ENCODE data around the gene TAS2R50. TPM values are rescaled to one million over a fixed set of nuclear protein-coding genes. Genes with fewer than 3 reads are reported as not detected.

Gene TAS2R50
- polyA plus RNA-seq, 1 experiment = 0.24 TPM

GRCh38 chr12:10959804-10960203 lies 26.9 kb downstream of the TAS2R50 start:
- CTCF ChIA-PET = interaction anchor here (1.2 kb wide), 1 partner anchor 189 kb away, joined by 4 read pairs; no protein-coding TSS in a partner anchor
- Histone ChIP-seq H3K27me3 (ENCODE audit: control insufficient read depth, insufficient read depth, low read length) (no peaks in the 10 kb centered on the region), H3K4me3 (ENCODE audit: low read depth, low read length) (no peak overlapping the region), H3K9me3 (ENCODE audit: control insufficient read depth, insufficient read depth, low read length) (no peaks in the 10 kb centered on the region; the same call in 1 of the 2 replicates), H3K27ac (ENCODE audit: low read depth, low read length) (no peak overlapping the region)
- POLR2A ChIA-PET = no interaction called here
- no peak for DNase-seq (ENCODE audit: low read depth, low spot score)
- no peak for TF ChIP-seq CTCF (IDR thresholded peaks at IDR 0.05; ENCODE audit: low read depth, low read length)

- Histone ChIP-seq H3K9me3 (ENCODE audit: control insufficient read depth, insufficient read depth, low read length) (no peaks in the 10 kb centered on the region; the same call in 1 of the 2 replicates), H3K27me3 (ENCODE audit: control insufficient read depth, insufficient read depth, low read length) (no peaks in the 10 kb centered on the region), H3K27ac (ENCODE audit: low read depth, low read length) (no peak overlapping the region), H3K4me3 (ENCODE audit: low read depth, low read length) (no peak overlapping the region)
- ChIA-PET POLR2A (no interaction called here), CTCF (interaction anchor here (0.8 kb wide), 1 partner anchor 11 kb away, joined by 3 read pairs; no protein-coding TSS in a partner anchor)
- no peak for TF ChIP-seq CTCF (IDR thresholded peaks at IDR 0.05; ENCODE audit: low read depth, low read length)
- no peak for DNase-seq (ENCODE audit: low read depth, low spot score)
Measured at GRCh38 chr12:10957741-10958140, 29.0 kb downstream of the TAS2R50 start.

GRCh38 chr12:10956085-10956484 lies 30.6 kb downstream of the TAS2R50 start:
- ChIA-PET POLR2A (no interaction called here), CTCF (no interaction called here)
- no peaks in the 10 kb centered on the region for H3K9me3 ChIP-seq (ENCODE audit: control insufficient read depth, insufficient read depth, low read length)
- DNase-seq (ENCODE audit: low read depth, low spot score) = no peak
- H3K27me3 ChIP-seq (ENCODE audit: control insufficient read depth, insufficient read depth, low read length) = no peaks in the 10 kb centered on the region
- H3K4me3 ChIP-seq (ENCODE audit: low read depth, low read length) = no peak overlapping the region
- H3K27ac ChIP-seq (ENCODE audit: low read depth, low read length) = no peak overlapping the region
- no peak for TF ChIP-seq CTCF (IDR thresholded peaks at IDR 0.05; ENCODE audit: low read depth, low read length)

GRCh38 chr12:10952645-10953044 lies 34.1 kb downstream of the TAS2R50 start:
- ChIA-PET CTCF (no interaction called here), POLR2A (no interaction called here)
- no peak for DNase-seq (ENCODE audit: low read depth, low spot score)

GRCh38 chr12:10943167-10943566 lies 43.5 kb downstream of the TAS2R50 start:
- POLR2A ChIA-PET = interaction anchor here (0.6 kb wide), 1 partner anchor 773 kb away, joined by 3 read pairs; no protein-coding TSS in a partner anchor
- no peaks in the 10 kb centered on the region for H3K27me3 ChIP-seq (ENCODE audit: control insufficient read depth, insufficient read depth, low read length)
- CTCF ChIA-PET = interaction anchor here (1.1 kb wide), 1 partner anchor 49 kb away, joined by 3 read pairs; no protein-coding TSS in a partner anchor
- no peaks in the 10 kb centered on the region for H3K9me3 ChIP-seq (ENCODE audit: control insufficient read depth, insufficient read depth, low read length)
- no peak overlapping the region for H3K27ac ChIP-seq (ENCODE audit: low read depth, low read length)
- no peak for DNase-seq (ENCODE audit: low read depth, low spot score)
- no peak for TF ChIP-seq CTCF (IDR thresholded peaks at IDR 0.05; ENCODE audit: low read depth, low read length)
- no peak overlapping the region for H3K4me3 ChIP-seq (ENCODE audit: low read depth, low read length)

More at GRCh38 chr12:10952645-10953044, 34.1 kb downstream of the TAS2R50 start:
- Histone ChIP-seq H3K9me3 (ENCODE audit: control insufficient read depth, insufficient read depth, low read length) (no peaks in the 10 kb centered on the region; the same call in 1 of the 2 replicates), H3K27ac (ENCODE audit: low read depth, low read length) (no peak overlapping the region), H3K4me3 (ENCODE audit: low read depth, low read length) (no peak overlapping the region), H3K27me3 (ENCODE audit: control insufficient read depth, insufficient read depth, low read length) (no peaks in the 10 kb centered on the region)
- no peak for TF ChIP-seq CTCF (IDR thresholded peaks at IDR 0.05; ENCODE audit: low read depth, low read length)
